Lower leg skin (tissue), 3 donors: ENCODE results near the gene PTPRN2.

Experiments
- POLR2A ChIP-seq, 2 donors: fragments of 450-650 bp; IDR thresholded peaks; one replicate each; pipeline ENCODE4 v1.6.1; 2016 to 2017; ENCODE audit warnings: antibody characterized with exemption in 2 of 2, mild to moderate bottlenecking in 1 of 2, moderate library complexity in 1 of 2
- TF ChIP-seq, protein P1 (sequence below), 3 donors: fragments of 450-650 bp; IDR thresholded peaks; one replicate each; pipeline ENCODE4 v1.5.1; 2016; ENCODE audit warnings: antibody characterized with exemption in 3 of 3, mild to moderate bottlenecking in 3 of 3, moderate library complexity in 2 of 3

DNA sequence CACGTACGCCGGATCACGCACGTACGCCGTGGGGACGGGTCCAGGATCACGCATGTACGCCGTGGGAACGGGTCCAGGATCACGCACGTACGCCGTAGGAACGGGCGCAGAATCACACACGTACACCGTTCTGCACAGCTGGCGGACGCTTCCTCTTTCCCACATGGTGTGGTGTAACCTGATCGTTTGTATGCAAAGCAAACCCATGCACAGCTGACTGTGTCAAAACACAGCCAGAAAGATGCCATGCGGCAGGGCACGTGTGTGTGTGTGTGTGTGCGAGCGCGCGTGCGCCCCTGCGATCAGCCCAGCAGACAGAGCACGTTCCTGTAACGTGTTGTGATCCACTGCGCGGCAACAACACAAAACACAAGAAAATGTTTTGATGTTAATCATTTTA is 677.2 kb downstream of the PTPRN2 start:
- TF ChIP-seq, protein P1, sequence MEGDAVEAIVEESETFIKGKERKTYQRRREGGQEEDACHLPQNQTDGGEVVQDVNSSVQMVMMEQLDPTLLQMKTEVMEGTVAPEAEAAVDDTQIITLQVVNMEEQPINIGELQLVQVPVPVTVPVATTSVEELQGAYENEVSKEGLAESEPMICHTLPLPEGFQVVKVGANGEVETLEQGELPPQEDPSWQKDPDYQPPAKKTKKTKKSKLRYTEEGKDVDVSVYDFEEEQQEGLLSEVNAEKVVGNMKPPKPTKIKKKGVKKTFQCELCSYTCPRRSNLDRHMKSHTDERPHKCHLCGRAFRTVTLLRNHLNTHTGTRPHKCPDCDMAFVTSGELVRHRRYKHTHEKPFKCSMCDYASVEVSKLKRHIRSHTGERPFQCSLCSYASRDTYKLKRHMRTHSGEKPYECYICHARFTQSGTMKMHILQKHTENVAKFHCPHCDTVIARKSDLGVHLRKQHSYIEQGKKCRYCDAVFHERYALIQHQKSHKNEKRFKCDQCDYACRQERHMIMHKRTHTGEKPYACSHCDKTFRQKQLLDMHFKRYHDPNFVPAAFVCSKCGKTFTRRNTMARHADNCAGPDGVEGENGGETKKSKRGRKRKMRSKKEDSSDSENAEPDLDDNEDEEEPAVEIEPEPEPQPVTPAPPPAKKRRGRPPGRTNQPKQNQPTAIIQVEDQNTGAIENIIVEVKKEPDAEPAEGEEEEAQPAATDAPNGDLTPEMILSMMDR (IDR thresholded peaks at IDR 0.05): no peak
- no peak for TF ChIP-seq POLR2A (IDR thresholded peaks at IDR 0.05)
